DMS 273 (cell line): ENCODE measurements around the gene GPAT2.
"Not testable (repeated sequence)": the region's sequence is repeated elsewhere in the genome, so short reads cannot be mapped to it uniquely, and the experiment has no call there.

ENCODE experiments used
- DNase-seq: peaks from one replicate; lab custom pipeline; 2025; ENCODE audit not compliant: unreplicated experiment; lab: John Stamatoyannopoulos, UW

GPAT2 gene

DNA sequence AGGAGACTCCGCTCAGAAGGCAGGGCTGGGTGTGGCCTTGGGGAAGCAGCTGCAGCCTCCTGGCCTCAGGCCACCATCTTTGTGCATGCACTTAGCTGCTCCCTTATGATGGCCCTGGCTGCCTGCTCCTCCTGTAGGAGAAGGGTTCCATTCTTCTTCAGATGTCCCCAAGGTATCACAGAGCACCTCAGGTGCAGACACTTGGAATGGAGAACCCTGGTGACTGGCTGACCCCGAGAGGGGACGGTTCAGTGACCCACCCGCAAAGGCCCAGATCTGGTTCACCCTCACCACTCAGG, 9.6 kb downstream of the GPAT2 start:
- no peak for DNase-seq

DNA sequence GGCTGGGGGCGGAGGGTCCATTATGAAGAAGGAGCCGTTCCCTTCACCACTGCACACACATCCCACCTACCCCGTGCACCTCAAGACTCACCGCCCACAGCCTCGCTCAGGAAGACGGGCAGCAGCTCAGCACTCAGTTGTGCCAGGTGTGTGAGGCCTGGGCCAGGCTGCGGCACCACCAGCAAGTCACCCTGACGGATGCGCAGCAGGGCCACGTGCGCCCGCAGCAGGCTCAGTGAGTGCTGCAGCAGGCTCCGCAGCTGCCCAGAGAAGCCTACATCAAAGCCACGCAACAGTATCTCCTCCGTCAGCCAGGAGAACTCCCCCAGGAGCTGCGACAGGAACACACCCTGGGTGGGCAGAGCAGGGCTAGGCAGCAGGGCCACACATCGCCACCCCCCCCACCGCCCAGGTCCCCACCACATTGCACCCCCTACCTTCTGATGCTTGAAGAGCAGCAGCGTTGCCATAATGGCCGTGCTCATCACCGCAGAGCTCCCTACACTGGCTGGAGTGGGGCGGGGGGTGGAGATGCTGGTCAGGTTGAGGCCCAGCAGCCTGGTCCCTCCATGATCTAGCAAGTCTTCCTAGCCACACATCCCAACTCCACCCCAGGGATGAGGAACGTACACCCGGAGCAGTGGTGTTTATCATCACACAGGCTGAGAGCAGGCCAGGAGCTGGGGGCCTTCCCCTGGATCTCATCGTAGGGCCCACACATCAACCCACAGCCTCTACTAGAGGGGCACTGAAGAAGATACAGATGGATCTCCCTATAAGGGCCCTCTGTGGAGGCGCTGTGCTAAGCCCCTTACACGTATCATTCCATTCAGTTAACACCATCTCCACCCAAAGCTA, 10.2 kb downstream of the GPAT2 start:
- DNase-seq, result no peak

DNA sequence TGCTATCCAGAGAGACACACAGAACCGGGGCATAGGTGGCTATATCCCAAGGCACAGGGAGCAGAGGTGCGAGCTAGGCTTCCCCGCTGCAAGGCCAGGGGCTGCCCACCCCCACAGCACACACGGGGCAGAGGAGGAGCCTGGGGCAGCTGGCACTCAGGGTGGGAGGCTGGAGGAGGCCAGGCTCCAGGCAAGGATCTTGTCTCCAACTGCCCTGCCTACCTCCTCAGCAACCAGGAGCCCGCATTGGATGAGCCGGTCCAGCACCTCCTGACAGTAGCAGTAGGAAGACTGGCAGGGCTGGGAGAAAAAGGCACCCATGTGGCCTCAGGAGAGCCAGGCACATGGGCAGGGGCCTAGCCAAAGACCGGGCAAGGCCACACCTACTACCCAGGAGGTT, 11.0 kb downstream of the GPAT2 start:
- not testable (repeated sequence) for DNase-seq

DNA sequence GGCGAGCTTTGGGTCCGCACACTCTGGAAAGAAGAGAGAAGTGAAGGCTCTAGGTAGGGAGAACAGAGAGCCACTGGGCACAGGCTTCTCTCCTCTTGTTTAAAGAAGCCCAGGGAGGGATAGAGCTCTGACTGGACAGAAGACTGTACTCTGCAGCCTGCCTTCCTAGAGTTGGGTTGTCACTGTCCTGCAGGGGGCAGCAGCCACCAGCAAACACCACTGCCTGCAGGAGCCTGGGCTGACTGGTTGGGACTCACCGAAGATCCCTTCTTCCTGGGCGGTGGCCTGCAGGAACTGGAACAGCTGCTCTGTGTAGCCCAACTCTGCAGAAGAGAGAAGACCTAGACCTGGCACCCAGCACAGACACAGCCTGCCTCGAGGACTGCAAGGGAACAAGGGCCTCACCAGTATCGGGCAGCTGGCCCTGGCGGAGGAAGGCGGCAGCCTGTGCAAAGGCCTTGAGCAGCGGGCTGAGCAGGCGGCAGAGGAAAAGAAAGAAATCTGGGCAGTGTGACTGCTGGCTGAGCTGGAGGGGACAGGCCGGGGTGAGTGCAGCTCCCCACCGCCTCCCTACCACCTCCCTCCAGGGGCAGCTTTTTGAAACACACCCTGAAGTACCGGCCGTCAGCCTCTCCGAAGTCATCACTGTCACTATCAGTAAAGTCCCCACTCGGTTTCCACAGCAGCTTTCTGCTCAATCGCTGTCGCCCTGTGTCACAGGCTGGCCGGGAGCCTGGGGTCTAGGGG, 11.8 kb downstream of the GPAT2 start:
- DNase-seq, result not testable (repeated sequence)

DNA sequence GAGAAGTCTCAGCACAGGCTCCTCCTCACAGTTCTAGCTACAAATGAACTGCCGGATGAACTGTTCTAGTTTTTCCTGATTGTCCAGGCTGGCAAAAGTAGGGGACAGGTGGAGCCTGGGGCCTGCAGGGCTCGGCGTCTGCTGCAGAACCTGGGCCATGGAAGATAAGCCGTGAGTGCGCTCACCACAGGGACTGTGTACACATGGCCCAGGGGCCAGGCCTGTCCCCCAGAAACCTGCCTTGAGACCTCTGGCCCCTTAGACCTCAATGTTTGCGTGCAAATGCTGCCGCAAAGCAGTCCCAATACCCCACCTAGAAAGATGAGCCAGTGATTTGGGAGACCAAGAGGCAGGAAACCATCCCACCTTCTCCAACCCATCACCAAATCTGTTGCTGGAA, 12.6 kb downstream of the GPAT2 start:
- not testable (repeated sequence) for DNase-seq

DNA sequence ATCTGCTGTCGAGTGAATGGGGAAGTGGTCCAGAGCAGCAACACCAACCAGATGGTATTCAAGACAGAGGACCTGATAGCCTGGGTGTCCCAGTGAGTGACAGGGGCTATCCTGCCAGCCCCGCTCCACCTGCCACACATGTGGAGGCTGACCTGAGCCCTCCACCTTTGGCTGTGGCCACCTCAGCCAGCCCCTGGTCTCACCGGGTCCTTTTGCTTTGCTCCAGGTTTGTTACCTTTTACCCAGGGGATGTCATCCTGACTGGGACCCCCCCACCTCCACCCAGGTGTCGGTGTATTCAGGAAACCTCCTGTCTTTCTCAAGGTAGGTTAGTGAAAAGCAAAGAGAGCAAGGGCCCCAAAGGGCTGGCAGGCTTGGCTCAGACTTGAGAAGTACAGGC, 13.6 kb downstream of the GPAT2 start:
- not testable (repeated sequence) for DNase-seq

DNA sequence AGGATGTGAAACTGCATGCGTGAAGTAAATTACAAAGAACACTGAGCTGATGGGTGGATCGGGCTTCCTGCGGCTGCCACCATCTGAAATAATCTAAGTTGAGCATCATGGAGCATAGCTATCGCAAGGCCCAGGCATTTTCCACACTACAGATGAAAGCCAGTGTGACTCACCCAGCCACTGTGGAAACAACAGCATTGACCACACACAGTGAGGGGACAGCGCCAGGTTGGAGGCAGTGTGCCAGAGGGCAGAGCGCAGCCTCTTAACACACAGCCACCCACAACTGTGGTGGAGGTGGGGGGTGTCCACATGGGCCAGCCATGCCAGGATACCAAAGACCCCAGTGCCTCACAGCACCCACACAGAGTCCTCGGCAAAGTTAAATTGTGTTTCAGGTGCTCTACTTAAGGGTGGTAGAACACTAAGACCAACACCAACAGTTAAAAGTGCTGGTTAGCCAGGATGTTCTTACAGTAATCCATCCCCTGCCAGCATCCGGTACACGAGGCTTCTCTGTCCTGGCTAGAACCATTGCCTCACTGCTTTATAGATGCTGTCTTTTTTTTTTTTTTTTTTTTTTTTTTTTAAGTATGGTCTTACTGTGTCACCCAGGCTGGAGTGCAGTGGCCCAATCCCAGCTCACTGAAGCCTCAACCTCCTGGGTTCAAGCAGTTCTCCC, 14.7 kb downstream of the GPAT2 start:
- DNase-seq, result not testable (repeated sequence)

DNA sequence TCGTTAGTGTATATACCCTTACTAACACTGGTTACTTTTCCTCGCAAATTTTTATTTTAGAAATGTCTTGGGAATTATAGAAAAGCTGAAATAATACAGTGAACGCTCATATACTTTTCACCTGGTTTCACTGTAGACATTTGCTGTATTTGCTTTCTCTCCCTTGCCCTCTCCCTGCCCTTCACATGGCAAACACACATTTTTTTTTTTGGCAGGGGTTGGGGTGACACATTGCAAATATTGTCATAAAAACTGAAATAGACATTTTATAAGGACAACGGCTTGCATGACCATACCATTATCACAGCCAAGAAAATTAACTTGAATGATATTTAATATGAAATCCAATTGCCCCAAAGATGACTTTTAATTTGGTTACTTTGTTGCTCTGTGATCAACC, 18.4 kb downstream of the GPAT2 start:
- DNase-seq, result not testable (repeated sequence)

DNA sequence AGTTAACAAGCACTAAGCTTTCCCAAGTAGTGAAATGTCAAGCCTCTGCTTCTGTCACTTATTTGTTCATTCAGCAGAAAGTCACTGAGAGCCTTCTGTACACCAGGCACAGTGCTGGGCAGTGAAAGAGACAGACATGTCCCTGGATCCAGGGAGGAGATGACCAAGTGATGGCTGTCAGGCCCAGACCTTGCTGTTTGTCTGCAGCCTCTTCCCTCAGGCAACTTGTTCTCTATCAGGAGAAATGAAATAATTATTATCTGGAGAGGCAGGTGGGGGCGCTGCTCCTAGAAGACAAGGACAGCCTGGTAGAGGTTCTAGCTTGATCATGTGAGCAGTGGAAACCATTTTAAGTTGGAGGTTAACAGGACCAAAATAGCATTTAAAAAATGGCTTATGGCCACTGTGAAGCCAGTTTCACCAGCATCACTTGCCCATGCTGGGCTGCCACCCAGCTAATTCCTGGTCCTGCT, 21.9 kb downstream of the GPAT2 start:
- not testable (repeated sequence) for DNase-seq

DNA sequence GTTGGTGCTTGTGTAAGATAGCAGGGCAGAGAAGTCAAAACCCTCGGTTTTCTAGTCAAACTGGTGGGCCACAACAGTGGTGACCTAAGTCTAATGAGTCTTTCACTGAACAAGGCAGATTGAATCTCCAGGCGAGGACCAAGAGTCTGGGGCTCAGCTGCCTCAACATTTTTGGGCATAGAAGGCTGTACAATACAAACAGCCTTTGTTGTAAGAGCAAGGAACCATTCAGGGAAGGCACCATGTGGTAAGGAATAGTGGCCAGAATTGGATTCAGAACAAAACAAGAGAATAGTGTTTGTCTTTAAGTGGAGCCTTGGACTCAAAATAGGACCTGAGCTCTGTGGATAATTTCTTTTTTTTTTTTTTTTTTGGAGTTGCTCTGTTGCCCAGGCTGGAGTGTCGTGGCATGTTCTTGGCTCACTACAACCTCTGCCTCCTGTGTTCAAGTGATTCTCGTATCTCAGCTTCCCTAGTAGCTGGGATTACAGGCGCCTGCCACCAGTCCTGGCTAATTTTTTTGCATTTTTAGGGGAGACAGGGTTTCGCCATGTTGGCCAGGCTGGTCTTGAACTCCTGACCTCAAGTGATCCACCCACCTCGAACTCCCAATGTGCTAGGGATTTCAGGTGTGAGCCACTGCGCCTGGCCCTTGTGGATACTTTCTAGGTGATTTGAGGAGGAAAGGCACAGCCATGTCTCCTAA, 22.5 kb downstream of the GPAT2 start:
- DNase-seq, result not testable (repeated sequence)

DNA sequence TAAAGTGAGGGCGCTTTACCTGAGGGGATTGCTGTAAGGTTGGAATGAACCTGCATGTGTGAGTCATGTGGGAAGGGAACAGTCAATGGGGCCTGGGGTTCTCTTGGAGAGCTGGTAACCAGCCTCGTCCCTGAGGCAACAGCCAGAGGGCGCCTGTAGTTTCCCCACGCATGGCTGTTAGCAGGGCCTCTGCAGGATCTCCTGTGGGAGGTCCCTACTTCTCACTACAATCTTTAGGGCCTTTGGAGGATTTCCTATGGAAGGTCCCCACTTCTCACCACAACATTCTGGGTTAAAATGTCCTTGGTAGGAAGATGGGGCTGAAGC, 23.6 kb downstream of the GPAT2 start:
- DNase-seq, result not testable (repeated sequence)

DNA sequence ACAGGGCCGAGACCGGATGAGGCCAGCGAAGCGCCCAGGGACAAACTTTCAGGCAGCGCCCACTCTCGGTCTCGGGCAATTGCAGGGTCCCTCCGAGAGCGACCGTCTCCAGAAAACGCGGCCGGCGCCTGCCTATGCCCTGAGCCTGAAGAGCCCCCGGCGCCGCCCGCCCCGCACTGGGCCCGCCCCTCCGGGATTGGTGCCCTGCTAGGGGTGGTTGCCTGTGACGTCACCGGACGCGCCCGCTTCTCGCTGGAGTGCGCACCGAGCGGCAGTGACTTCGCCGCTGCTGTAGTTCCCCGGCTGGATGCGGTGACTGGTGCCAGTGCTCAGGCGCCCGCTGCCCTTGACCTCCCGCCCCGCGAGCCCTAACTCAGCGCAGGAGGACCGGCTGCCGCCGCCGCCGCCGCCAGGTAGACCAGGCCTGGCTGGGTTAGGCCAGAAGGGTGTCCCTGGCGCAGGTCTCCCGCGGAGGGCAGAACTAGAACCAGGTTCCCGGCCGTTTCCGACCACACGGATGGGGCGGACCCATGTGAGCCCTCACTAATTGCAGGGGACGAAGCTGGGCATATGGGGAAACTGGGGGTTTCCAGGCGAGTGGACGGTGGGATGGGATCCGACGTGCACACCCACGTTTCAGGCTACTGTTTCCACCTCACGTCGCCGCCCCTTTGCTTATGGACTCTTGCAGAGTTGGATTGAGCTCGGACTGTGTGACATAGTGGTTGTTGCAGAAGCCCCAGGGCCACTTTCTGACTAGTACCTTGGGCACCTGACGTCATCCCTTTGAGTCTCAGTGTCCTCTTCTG, 24.2 kb downstream of the GPAT2 start:
- DNase-seq, result not testable (repeated sequence)

DNA sequence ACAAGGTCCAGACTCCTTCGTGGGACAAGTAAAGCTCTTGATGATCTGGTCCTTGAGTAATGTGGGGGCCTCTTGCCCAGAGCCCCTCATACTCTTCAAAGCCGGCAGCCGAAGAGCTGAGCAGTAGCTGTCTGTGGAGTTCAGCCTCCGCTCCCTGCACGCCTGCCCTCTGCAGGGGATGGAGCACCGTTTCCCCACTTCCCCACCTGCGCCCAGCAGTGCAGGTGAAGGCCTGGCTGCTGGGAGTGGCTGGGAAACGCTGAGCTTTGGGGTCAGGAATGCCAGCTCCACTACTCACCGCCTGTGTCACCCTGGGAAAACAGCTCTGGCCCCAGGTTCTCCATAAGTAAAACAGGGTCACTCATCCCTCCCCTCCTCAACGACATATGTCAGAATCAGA, 24.9 kb downstream of the GPAT2 start:
- DNase-seq, result not testable (repeated sequence)

DNA sequence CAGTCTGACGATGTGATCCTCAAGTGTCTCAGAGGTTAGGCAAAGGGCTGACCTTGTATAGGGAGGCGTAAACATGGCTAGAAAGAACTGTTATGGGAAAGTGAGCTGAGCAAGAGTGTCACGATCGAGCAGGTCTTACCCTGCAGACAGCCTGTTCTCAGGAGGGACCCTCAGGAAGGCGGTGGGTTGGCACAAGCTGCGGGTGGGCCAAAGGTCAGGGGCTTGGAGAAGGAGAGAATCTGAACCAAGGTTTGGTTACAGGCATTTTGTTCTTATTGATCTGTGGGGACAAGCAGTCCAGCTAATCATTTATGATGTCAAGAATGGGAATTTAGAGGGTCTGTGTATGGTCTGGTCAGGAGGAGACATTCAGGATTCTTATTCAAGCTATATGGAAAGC, 26.7 kb downstream of the GPAT2 start:
- DNase-seq, result not testable (repeated sequence)

DNA sequence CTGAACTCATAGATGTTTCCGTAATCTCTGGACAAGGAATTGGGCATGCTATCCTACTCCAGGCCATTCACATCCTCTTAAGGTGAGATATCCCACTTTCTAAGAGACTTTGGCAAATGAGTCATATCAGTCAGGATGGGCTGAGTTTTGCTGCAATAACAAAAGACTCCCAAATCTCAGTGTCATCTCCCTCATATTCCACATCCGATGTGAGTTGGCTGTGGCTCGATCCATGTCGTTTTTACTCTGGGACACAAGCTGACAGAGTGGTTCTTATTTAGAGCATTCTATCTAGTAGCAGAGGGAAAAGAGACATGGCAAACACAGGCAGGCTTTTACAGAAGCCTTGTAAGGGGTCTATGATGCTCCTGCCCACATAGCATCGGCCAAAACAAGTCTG, 28.5 kb downstream of the GPAT2 start:
- not testable (repeated sequence) for DNase-seq

DNA sequence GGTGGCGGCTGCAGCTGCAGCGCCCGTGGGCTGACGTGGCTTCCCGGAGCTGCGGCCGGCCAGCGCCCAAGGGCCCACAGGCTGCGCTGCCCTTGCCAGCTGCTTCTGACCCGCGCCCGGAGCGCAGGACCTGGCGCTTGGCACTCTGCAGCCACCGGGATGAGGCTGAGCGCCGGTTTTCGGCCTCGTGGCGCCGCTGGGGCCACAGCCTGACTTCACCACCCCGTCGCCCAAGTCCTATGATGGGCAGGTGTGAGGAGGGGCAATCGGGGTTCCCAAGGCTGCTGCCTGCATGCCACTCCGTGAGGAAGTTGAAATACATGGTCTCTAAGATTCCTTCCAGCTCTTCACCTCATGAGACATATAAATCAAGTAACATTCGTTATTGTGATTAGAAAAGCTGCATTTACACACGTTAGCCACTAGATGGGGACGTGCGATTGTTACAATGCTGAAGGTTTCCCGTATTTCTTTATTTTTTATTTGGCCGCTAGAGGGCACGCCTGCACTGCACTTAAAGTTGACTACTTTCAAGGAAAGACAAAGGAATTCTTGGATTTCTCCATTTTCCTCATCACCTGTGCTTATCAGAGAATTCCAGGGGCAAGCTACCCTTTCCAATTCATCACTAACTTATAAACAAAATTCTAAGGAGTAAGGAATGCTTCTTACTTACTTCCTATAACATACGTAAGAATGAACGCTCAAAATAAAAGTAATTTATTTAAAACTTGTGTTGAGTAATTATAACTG, 42.0 kb downstream of the GPAT2 start:
- not testable (repeated sequence) for DNase-seq

DNA sequence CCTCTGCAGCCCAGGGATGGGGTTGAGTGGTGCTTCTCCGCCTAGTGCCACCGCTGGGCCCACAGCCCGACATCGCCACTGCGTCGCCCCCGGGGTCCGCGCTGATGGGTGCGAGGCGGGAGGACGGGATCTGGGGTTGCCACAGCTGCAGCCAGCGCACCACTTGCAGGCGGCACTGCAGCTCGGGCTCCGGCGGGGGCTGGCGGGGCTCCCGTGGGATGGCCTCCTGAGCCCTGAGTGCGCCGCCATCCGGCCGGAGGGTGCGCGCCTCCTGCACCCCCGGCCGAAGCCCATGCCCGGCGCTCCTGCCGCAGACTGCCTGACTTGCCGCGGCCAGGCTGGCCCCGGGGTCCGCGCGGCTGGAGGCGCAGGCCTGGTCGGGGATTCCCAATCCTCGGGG, 42.6 kb downstream of the GPAT2 start:
- DNase-seq, result not testable (repeated sequence)

DNA sequence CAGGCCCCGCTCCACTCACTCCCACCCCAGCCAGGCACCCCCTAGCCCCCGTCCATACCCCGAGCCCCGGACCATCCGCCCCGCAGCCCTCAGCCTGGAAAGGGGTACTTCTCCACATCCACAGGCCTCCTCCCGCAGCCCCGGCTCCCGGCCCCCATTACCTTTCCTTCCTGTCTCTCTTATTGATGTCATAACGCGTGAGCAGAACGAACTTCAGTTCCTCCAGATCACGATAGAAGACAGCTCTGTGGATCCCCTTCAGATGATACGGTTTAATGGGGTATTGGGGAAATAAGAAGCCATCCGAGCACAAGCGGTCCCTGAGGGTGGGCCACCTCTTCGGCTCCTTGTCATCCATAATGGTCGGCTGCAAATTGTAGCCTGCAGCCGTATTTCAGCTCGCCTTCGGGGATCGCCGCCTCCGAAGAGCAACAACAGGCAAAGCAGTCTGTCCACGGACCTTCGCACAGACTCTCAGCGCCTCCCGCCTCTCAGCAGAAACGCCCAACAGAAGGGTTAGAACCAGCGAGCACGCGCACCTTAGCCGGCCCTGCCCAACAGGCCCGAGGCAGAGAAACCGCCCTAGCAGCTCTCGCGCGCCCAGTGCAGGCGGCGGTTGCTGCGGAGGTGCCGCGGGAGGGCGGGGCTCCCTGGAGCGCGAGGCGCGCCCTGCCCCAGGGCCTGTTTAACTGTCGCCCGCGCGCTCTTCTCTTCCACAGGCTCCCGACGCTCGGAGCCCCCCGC, 43.2 kb downstream of the GPAT2 start, which contains the start of gene ANKRD36C:
Gene ANKRD36C, minus strand, starts transcription at position 474 of the 744 bp plus-strand sequence. Its CDS starts 116 bp downstream, at position 358.
- DNase-seq, result not testable (repeated sequence)

DNA sequence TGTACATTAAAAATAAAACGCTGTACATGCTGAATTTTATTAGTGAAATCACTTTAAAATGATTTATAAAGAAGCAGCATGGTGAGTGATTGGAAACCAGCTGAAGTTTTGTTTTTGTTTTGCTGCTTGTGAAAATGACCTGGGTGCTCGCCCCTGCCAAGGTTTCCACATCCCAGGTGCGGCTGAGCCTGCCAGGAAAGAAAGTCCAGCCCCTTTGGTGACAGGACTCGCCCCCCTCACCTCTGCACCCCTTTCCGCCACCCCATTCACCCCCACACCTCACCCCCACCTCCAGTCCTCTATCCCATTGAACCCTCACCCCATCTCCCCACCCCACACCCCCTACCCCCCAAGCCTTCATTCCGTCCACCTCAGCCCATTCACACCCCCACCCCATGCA, 43.8 kb downstream of the GPAT2 start:
- not testable (repeated sequence) for DNase-seq
